ENCODE measurements around the gene EP400.

Gene EP400

DNA sequence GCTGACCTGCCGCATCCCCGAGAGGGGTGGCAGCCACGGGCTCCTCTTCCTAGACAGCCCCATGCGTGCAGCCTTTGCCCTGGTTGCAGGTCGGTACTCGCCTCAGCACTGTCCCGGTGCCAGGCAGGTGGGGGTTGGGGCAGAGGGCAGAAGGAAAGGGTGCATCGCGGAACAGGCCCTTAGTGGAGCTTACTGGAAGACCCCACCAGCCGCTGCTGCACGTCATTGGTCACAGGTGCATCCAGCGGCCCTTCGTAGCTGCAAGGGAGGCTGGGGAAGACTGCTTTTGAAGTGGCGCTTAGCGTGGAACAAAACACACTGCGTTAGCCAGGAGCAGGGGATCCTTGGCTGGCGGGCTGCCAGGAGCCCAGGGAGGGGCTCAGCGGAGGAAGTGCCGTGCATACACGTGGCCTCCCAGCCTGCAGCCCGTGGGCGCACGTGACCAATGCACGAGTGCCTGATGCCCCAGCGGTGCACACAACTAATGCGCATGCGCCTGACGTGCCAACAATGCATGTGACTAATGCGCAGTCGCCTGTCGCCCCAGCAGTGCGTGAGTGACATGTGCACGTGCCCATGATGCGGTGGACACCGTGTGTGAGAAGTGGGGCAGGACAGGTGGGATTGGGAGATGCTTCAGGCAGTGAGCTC is 5.0 kb upstream of the EP400 start:
- TF ChIP-seq, protein P1, sequence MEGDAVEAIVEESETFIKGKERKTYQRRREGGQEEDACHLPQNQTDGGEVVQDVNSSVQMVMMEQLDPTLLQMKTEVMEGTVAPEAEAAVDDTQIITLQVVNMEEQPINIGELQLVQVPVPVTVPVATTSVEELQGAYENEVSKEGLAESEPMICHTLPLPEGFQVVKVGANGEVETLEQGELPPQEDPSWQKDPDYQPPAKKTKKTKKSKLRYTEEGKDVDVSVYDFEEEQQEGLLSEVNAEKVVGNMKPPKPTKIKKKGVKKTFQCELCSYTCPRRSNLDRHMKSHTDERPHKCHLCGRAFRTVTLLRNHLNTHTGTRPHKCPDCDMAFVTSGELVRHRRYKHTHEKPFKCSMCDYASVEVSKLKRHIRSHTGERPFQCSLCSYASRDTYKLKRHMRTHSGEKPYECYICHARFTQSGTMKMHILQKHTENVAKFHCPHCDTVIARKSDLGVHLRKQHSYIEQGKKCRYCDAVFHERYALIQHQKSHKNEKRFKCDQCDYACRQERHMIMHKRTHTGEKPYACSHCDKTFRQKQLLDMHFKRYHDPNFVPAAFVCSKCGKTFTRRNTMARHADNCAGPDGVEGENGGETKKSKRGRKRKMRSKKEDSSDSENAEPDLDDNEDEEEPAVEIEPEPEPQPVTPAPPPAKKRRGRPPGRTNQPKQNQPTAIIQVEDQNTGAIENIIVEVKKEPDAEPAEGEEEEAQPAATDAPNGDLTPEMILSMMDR (IDR thresholded peaks at IDR 0.05) = no peak

DNA sequence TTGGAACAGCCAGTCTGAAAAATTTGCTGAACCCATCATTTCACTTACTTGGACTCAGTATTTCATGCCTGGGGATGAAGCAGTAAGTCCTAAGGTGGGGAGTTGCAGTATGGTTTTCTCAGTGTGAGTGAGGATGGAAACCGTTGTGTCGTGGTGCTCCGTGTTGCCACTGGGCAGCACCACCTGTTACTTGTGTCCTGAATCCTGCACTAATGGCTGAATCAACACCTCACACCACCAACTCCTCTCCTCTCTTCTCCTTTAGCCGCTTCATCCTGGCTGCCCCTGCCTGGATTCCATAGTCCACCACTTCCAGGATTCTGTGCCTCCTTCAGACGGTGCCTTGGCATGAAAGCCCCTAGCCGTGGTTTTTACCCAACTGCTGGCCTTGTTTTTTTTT is 3.0 kb upstream of the EP400 start:
- TF ChIP-seq, protein P1 (IDR thresholded peaks at IDR 0.05) = no peak

DNA sequence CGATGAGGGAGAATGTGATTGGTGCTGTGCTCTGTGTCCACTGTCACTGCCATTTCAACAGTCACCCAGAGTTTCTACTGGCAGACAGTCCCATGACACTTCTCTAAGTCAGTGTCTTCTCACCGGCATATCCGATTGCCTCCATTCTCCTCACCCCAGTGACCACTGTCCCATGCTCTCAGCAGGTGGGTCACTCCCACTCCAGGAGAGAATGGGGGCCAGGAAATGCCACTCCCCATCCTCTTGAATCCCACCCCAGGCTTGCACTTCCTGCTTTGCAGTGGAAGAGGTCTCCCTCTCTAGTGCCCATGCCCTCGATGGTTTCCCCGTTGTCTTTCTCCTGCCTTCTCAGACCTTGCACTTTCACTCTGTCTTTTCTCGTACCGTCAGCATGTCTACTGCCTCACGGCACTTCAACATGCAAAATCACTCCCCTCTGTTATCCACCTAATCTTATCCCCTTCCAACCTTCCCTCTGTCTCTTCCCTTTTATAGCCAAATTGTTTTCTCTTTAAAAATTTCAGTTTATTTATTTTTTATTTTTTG is 2.2 kb upstream of the EP400 start:
- TF ChIP-seq, protein P1 (IDR thresholded peaks at IDR 0.05) = no peak

DNA sequence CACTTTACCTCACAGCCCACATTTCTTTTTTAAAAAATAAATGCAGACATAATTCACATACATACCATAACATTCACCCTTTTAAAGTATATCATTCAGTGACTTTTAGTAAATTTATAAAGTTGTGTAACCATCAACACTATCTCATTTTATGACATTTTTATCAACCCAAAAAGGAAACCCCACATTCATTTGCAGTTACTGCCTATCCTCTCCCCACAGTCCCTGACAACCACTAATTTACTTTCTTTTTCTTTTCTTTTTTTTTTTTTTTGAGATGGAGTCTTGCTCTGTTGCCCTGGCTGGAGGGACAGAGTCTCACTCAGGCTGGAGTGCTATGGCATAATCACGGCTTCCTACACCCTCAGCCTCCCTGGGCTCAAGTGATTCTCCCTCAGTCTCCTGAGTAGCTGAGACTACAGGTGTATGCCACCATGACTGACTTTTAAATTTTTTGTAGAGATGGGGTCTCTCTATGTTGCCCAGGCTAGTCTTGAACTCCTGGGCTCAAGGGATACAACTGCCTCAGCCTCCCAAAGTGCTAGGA is 1.5 kb upstream of the EP400 start:
- TF ChIP-seq, protein P1 (IDR thresholded peaks at IDR 0.05) = no peak

DNA sequence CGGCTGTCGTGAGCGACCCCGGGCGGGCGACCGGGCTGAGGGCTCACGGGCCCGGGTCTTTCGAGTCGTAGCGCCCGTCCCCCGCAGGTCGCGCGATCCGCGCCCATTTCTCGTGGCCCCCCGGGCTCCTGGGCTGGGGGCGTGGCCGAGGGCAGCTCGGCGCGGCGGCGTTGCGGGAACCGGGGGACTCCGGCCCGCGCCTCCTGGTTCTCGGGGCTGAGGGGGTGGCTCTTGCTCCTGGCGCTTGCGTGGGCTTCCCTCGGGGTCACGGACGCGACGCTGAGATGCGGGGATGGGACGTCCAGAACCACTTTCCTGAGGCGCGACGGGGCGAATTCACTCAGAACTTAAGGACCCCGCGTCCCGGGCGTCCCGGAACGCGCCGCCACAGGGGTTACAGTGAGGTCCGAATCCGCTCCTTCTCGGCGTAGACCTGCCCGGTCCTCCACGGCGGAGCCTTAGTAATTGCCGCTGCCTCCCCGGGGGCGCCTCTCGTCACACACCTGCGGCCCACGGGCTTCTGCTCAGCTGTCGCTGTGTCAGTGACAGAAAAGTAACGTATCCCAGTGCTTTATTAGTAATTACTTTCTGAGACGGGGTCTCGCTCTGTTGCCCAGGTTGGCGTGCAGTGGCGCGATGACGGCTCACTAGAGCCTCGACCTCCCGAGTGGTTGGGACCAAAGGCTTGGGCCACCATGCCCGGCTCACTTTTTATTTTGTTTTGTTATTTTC is 606 bp downstream of the EP400 start:
- TF ChIP-seq, protein P1 (IDR thresholded peaks at IDR 0.05) = no peak

DNA sequence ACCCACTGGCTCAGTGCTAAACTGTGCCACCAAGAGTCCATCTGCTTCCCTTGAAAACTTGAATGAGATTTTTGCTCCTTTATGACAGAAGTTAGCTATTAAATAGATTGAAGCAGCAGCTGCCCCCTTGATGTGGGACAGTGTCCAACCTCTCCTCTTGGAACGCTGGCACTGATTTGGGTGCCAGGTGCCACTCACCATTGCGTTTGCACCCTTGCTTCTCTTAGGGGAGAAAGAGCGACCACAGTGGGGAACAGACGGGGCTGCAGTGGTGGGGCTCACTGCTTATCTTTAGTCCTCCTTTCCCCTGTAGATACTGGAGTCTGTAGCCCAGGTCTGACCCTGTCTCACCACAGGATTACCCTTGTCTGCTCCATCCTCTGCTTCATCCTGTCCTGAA is 9.4 kb downstream of the EP400 start:
- TF ChIP-seq, protein P1 (IDR thresholded peaks at IDR 0.05) = no peak

DNA sequence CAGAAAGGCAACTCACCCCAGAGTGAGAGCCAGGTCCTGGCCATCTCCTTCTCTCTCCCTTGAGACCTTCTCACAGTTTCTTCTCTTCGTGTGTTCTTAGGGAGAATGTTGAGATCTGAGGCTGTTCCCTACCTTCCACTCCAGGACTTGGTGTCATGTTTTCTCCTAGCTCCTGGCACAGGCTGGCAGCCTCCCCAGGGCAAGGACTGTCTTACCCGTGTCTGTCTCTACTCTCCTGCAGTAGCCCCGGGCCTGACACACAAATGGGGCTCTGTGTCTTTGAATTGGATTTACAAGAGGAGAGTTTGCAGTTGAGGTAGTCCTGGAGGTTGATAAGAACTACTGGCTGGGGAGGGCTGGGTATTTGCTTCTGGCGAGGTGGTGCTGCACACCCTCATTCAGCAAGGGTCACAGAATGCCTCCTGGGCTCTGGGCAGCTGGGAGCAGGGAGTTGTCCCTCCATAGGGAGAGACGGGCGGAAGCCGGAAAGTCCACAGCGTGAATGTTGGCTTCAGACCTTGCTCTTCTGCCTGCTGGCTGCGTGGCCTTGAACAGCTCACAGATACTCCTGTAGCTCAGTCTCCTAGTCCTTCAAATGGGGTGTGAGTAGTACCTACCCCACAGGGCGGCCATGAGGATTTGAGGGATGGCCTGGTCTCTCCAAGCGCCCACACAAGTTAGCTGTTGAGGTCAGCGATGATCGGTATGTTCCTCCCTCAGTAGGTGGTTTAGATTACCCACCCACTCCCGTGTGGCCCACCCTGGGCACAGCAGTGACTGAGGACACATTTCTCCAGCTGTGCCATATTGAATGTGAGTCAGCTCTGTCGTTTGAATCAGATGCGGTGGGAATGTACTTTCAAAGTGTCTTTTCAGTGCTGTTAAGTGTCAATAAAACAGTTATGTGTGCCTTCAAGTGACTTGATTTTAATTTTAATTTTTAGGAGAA is 10.2 kb downstream of the EP400 start:
- TF ChIP-seq, protein P1 (IDR thresholded peaks at IDR 0.05) = no peak

Measured in LNCAP (cell line).